ENCODE measurements around the gene LOXL4.

Gene LOXL4

GRCh38 chr10:98255146-98255877 is 12.7 kb downstream of the LOXL4 start:
- TF ChIP-seq CTCF (IDR thresholded peaks at IDR 0.05; ENCODE audit: low read depth, low read length), result no peak
- DNase-seq (ENCODE audit: low read depth in 2 of 2), result no peak
- H3K4me3 ChIP-seq (replicated peaks in 1 of 2; ENCODE audit: low read depth in 2 of 2, low read length in 2 of 2), result no peak overlapping the region

- no peak overlapping the region for H3K4me3 ChIP-seq (replicated peaks in 1 of 2; ENCODE audit: low read depth in 2 of 2, low read length in 2 of 2)
- DNase-seq (ENCODE audit: low read depth in 2 of 2), result no peak
- no peak for TF ChIP-seq CTCF (IDR thresholded peaks at IDR 0.05; ENCODE audit: low read depth, low read length)
Measured at GRCh38 chr10:98254234-98254974, 13.6 kb downstream of the LOXL4 start.

- TF ChIP-seq CTCF (IDR thresholded peaks at IDR 0.05; ENCODE audit: low read depth, low read length), result no peak
- H3K4me3 ChIP-seq (replicated peaks in 1 of 2; ENCODE audit: low read depth in 2 of 2, low read length in 2 of 2), result no peak overlapping the region
- DNase-seq (ENCODE audit: low read depth in 2 of 2), result no peak
Measured at GRCh38 chr10:98253499-98253898, 14.5 kb downstream of the LOXL4 start.

GRCh38 chr10:98252464-98252863 is 15.5 kb downstream of the LOXL4 start:
- no peak for DNase-seq (ENCODE audit: low read depth in 2 of 2)
- H3K4me3 ChIP-seq (replicated peaks in 1 of 2; ENCODE audit: low read depth in 2 of 2, low read length in 2 of 2), result no peak overlapping the region
- TF ChIP-seq CTCF (IDR thresholded peaks at IDR 0.05; ENCODE audit: low read depth, low read length), result no peak

GRCh38 chr10:98251399-98251798 is 16.6 kb downstream of the LOXL4 start:
- DNase-seq (ENCODE audit: low read depth in 2 of 2), result no peak
- no peak for TF ChIP-seq CTCF (IDR thresholded peaks at IDR 0.05; ENCODE audit: low read depth, low read length)

GRCh38 chr10:98249134-98249533 is 18.9 kb downstream of the LOXL4 start:
- DNase-seq (ENCODE audit: low read depth in 2 of 2), result no peak

More at GRCh38 chr10:98251399-98251798, 16.6 kb downstream of the LOXL4 start:
- H3K4me3 ChIP-seq (replicated peaks in 1 of 2; ENCODE audit: low read depth in 2 of 2, low read length in 2 of 2), result no peak overlapping the region

More at GRCh38 chr10:98249134-98249533, 18.9 kb downstream of the LOXL4 start:
- no peak overlapping the region for H3K4me3 ChIP-seq (replicated peaks in 1 of 2; ENCODE audit: low read depth in 2 of 2, low read length in 2 of 2)
- TF ChIP-seq CTCF (IDR thresholded peaks at IDR 0.05; ENCODE audit: low read depth, low read length), result no peak

All from cardiac fibroblast (primary cell).